HEK293 (cell line): ENCODE measurements around the gene IL1RL2.
A peak's percentile ranks its signal among the peaks of the same experiment; 100 is the strongest.

Experiments used
- CTCF ChIA-PET: fragments of 350-600 bp; formaldehyde crosslinking; extraction: SDS; loops from one replicate; lab custom pipeline; 2021; ENCODE audit warnings: antibody characterized with exemption; lab: Yijun Ruan, JAX
- POLR2A ChIA-PET: fragments of 300-600 bp; formaldehyde crosslinking; extraction: SDS; loops from one replicate; lab custom pipeline; 2020; ENCODE audit warnings: antibody characterized with exemption, inconsistent platforms; lab: Yijun Ruan, JAX
- H3K27ac ChIP-seq: fragments of 200-500 bp; sonication (Bioruptor generic); 2 replicates; pipeline ENCODE4 v1.5.1; 2014; ENCODE audit warnings: low read depth, low read length, control low read depth, inconsistent platforms; ENCODE audit errors: extremely low read depth
- H3K36me3 ChIP-seq, 2 experiments: fragments of 200-500 bp in 1 of 2; sonication (Bioruptor generic) in 1 of 2; 1 replicate in 1 of 2; 2 replicates in 1 of 2; pipeline ENCODE4 v1.5.1; 2014 to 2017; ENCODE audit warnings: inconsistent platforms in 2 of 2, low read length in 2 of 2; ENCODE audit not compliant: control insufficient read depth in 2 of 2, insufficient read depth in 1 of 2
- H3K4me1 ChIP-seq: fragments of 200-500 bp; sonication (Bioruptor generic); 2 replicates; pipeline ENCODE4 v1.5.1; 2014; ENCODE audit warnings: mild to moderate bottlenecking, low read length, inconsistent platforms; ENCODE audit not compliant: control insufficient read depth, insufficient read depth
- H3K4me3 ChIP-seq: 2 replicates; pipeline ENCODE4 v1.5.1; 2011; ENCODE audit warnings: low read depth, mild to moderate bottlenecking, control low read depth, low read length, moderate library complexity
- H3K9me3 ChIP-seq: fragments of 200-500 bp; sonication (Bioruptor generic); 2 replicates; pipeline ENCODE4 v1.5.1; 2014; ENCODE audit warnings: low read depth, low read length, inconsistent platforms; ENCODE audit not compliant: control insufficient read depth, insufficient read depth
- KLF7 ChIP-seq: fragments of 450-650 bp; formaldehyde crosslinking; IDR thresholded peaks from 2 replicates; pipeline ENCODE4 v1.5.1; 2016; ENCODE audit warnings: missing biosample characterization, missing genetic modification characterization, borderline replicate concordance
- SP2 ChIP-seq: fragments of 450-650 bp; formaldehyde crosslinking; IDR thresholded peaks from 2 replicates; pipeline ENCODE4 v1.5.1; 2016; ENCODE audit warnings: missing biosample characterization, missing genetic modification characterization
- YY1 ChIP-seq: fragments of 450-650 bp; formaldehyde crosslinking; IDR thresholded peaks from 2 replicates; pipeline ENCODE4 v1.5.1; 2018; ENCODE audit warnings: missing biosample characterization, missing genetic modification characterization
- YY2 ChIP-seq: fragments of 450-650 bp; formaldehyde crosslinking; IDR thresholded peaks from 2 replicates; pipeline ENCODE4 v1.5.1; 2016; ENCODE audit warnings: missing biosample characterization, missing genetic modification characterization
- ZNF132 ChIP-seq: fragments of 450-650 bp; formaldehyde crosslinking; IDR thresholded peaks from 2 replicates; pipeline ENCODE4 v1.5.1; 2017; ENCODE audit warnings: missing biosample characterization, missing genetic modification characterization, borderline replicate concordance
- ZNF146 ChIP-seq: fragments of 450-650 bp; formaldehyde crosslinking; IDR thresholded peaks from 2 replicates; pipeline ENCODE4 v1.5.1; 2016; ENCODE audit warnings: missing biosample characterization, missing genetic modification characterization
- ZNF214 ChIP-seq: fragments of 450-650 bp; formaldehyde crosslinking; IDR thresholded peaks from 2 replicates; pipeline ENCODE4 v1.5.1; 2017; ENCODE audit warnings: missing biosample characterization, mild to moderate bottlenecking, missing genetic modification characterization, borderline replicate concordance
- ZNF23 ChIP-seq: fragments of 450-650 bp; formaldehyde crosslinking; IDR thresholded peaks from 2 replicates; pipeline ENCODE4 v1.5.1; 2016; ENCODE audit warnings: missing biosample characterization, missing genetic modification characterization, borderline replicate concordance
- ZNF473 ChIP-seq: fragments of 450-650 bp; formaldehyde crosslinking; IDR thresholded peaks from 2 replicates; pipeline ENCODE4 v1.5.1; 2017; ENCODE audit warnings: missing biosample characterization, missing genetic modification characterization
- ZNF501 ChIP-seq: fragments of 450-650 bp; formaldehyde crosslinking; IDR thresholded peaks from 2 replicates; pipeline ENCODE4 v1.5.1; 2016; ENCODE audit warnings: missing biosample characterization, missing genetic modification characterization
- ZNF654 ChIP-seq: fragments of 450-650 bp; formaldehyde crosslinking; IDR thresholded peaks from 2 replicates; pipeline ENCODE4 v1.5.1; 2016; ENCODE audit warnings: low read depth, missing biosample characterization, missing genetic modification characterization
- ZNF692 ChIP-seq: fragments of 450-650 bp; formaldehyde crosslinking; IDR thresholded peaks from 2 replicates; pipeline ENCODE4 v1.5.1; 2016; ENCODE audit warnings: missing biosample characterization, missing genetic modification characterization
- TF ChIP-seq, protein P1 (sequence below): fragments of 450-650 bp; formaldehyde crosslinking; IDR thresholded peaks from 2 replicates; pipeline ENCODE4 v1.5.1; 2016; ENCODE audit warnings: missing biosample characterization, missing genetic modification characterization
- TF ChIP-seq, protein P2 (sequence below): fragments of 450-650 bp; formaldehyde crosslinking; IDR thresholded peaks from 2 replicates; pipeline ENCODE4 v1.5.0; 2017; ENCODE audit warnings: missing biosample characterization, missing genetic modification characterization, borderline replicate concordance

Gene IL1RL2

GRCh38 chr2:102251849-102252203 lies 65.0 kb downstream of the IL1RL2 start:
- no peaks in the 10 kb centered on the region for H3K36me3 ChIP-seq
- no peak overlapping the region for H3K4me3 ChIP-seq
- TF ChIP-seq ZNF23 (tag by site-specific recombination), result no peak
- no peak for TF ChIP-seq ZNF132
- no peak for TF ChIP-seq YY2
- TF ChIP-seq SP2 (tag by site-specific recombination), result no peak
- TF ChIP-seq, protein P1, sequence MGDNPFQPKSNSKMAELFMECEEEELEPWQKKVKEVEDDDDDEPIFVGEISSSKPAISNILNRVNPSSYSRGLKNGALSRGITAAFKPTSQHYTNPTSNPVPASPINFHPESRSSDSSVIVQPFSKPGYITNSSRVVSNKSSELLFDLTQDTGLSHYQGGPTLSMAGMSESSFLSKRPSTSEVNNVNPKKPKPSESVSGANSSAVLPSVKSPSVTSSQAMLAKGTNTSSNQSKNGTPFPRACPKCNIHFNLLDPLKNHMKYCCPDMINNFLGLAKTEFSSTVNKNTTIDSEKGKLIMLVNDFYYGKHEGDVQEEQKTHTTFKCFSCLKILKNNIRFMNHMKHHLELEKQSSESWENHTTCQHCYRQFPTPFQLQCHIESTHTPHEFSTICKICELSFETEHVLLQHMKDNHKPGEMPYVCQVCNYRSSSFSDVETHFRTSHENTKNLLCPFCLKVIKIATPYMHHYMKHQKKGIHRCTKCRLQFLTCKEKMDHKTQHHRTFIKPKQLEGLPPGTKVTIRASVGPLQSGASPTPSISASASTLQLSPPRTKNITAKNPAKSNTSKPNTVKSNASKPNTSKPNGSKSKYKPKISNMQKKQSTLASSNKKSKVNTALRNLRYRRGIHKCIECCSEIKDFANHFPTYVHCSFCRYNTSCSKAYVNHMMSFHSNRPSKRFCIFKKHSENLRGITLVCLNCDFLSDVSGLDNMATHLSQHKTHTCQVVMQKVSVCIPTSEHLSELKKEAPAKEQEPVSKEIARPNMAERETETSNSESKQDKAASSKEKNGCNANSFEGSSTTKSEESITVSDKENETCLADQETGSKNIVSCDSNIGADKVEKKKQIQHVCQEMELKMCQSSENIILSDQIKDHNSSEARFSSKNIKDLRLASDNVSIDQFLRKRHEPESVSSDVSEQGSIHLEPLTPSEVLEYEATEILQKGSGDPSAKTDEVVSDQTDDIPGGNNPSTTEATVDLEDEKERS, result no peak
- no peak for TF ChIP-seq ZNF654 (tag by site-specific recombination)
- TF ChIP-seq ZNF501 (tag by site-specific recombination), result no peak
- no peak for TF ChIP-seq KLF7 (tag by site-specific recombination)
- no peak overlapping the region for H3K27ac ChIP-seq
- no peaks in the 10 kb centered on the region for H3K4me1 ChIP-seq
- CTCF ChIA-PET, result interaction anchor here (0.5 to 1.1 kb wide), 4 partner anchors 218 to 976 kb away, joined by 3 read pairs; no protein-coding TSS in a partner anchor
- H3K9me3 ChIP-seq, result no peaks in the 10 kb centered on the region
- POLR2A ChIA-PET, result no interaction called here

- CTCF ChIA-PET, result interaction anchor here (0.5 to 1.1 kb wide), 5 partner anchors 197 to 976 kb away, joined by 3 read pairs; no protein-coding TSS in a partner anchor
These were observed 65.4 kb downstream of the IL1RL2 start for GRCh38 chr2:102252236-102252635.

More at GRCh38 chr2:102252236-102252635, 65.4 kb downstream of the IL1RL2 start:
- no peak overlapping the region for H3K4me3 ChIP-seq
- no peaks in the 10 kb centered on the region for H3K36me3 ChIP-seq
- TF ChIP-seq ZNF146 (peak; percentile 31; the same call in 1 of the 2 replicates), ZNF214 (tag by site-specific recombination) (no peak), YY1 (no peak), ZNF692 (tag by site-specific recombination) (no peak), ZNF473 (tag by site-specific recombination) (no peak)
- TF ChIP-seq, protein P2, sequence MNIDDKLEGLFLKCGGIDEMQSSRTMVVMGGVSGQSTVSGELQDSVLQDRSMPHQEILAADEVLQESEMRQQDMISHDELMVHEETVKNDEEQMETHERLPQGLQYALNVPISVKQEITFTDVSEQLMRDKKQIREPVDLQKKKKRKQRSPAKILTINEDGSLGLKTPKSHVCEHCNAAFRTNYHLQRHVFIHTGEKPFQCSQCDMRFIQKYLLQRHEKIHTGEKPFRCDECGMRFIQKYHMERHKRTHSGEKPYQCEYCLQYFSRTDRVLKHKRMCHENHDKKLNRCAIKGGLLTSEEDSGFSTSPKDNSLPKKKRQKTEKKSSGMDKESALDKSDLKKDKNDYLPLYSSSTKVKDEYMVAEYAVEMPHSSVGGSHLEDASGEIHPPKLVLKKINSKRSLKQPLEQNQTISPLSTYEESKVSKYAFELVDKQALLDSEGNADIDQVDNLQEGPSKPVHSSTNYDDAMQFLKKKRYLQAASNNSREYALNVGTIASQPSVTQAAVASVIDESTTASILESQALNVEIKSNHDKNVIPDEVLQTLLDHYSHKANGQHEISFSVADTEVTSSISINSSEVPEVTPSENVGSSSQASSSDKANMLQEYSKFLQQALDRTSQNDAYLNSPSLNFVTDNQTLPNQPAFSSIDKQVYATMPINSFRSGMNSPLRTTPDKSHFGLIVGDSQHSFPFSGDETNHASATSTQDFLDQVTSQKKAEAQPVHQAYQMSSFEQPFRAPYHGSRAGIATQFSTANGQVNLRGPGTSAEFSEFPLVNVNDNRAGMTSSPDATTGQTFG (tag by site-specific recombination), result no peak
- TF ChIP-seq, protein P1, result no peak
- no peak overlapping the region for H3K27ac ChIP-seq
- H3K4me1 ChIP-seq, result no peaks in the 10 kb centered on the region
- POLR2A ChIA-PET, result no interaction called here
- H3K9me3 ChIP-seq, result no peaks in the 10 kb centered on the region
